ENCODE data around the gene TVP23A. TPM values are rescaled to one million over a fixed set of nuclear protein-coding genes. Genes with fewer than 3 reads are reported as not detected.

The TVP23A gene
- total and polyA plus RNA-seq, 10 of the 15 experiments (the other 5 are each of a cell fraction or from before 2014, with no cell fraction given): 1.1 to 6.4 (median 2.2) TPM

- TF ChIP-seq ZBTB11 (CRISPR knock-in tag; IDR thresholded peaks at IDR 0.05) (no peak), RELB (IDR thresholded peaks at IDR 0.05; ENCODE audit: low read depth) (peak; percentile 59; the same call in 1 of the 2 replicates), YY1 (IDR thresholded peaks at IDR 0.05; ENCODE audit: low read depth, low read length) (0 out of 2 replicates have a peak, but pooled peaks have one; percentile 14), SMARCA5 (IDR thresholded peaks at IDR 0.05) (no peak), SUZ12 (IDR thresholded peaks at IDR 0.05; ENCODE audit: unreplicated experiment) (no peak), BHLHE40 (IDR thresholded peaks at IDR 0.05; ENCODE audit: borderline replicate concordance in 1 of 2, low read depth in 2 of 2, low read length in 1 of 2) (peak in 1 of 2 experiments; percentile 20; a peak in 1 of 4 replicates), SMAD1 (IDR thresholded peaks at IDR 0.05; ENCODE audit: low read depth, partially characterized antibody) (no peak), MLLT1 (IDR thresholded peaks at IDR 0.05) (no peak), MEF2B (IDR thresholded peaks at IDR 0.05; ENCODE audit: partially characterized antibody, poor library complexity, severe bottlenecking) (no peak), MYB (IDR thresholded peaks at IDR 0.05; ENCODE audit: borderline replicate concordance, low read depth, low read length) (no peak), RCOR1 (conservative IDR thresholded peaks at IDR 0.05; ENCODE audit: low read depth, low read length) (no peak), TCF3 (IDR thresholded peaks at IDR 0.05; ENCODE audit: borderline replicate concordance, insufficient read depth, low read depth, low read length) (no peak), IKZF2 (IDR thresholded peaks at IDR 0.05) (peak in 1 of 2 experiments; percentile 66; a peak in 3 of 4 replicates), IRF3 (IDR thresholded peaks at IDR 0.05) (no peak)
These were observed 14.7 kb upstream of the TVP23A start (continued) for GRCh38 chr16:10833271-10833670.
